SK-N-SH treated with all-trans-retinoic acid at 6 μM for 48 hours (cell line): ENCODE data around the gene SPP2.

ENCODE experiments used
- ISL1 ChIP-seq: fragments of 250-450 bp; sonication (Bioruptor Pico); IDR thresholded peaks from 2 replicates; pipeline ENCODE4 v2.1.2; 2022; ENCODE audit warnings: mild to moderate bottlenecking, moderate library complexity
- RARB ChIP-seq: fragments of 250-450 bp; sonication (Bioruptor Pico); IDR thresholded peaks from 2 replicates; pipeline ENCODE4 v1.8.0; 2021; ENCODE audit warnings: mild to moderate bottlenecking, moderate library complexity
- ZC3H10 ChIP-seq: fragments of 250-450 bp; sonication (Bioruptor Pico); IDR thresholded peaks from 2 replicates; pipeline ENCODE4 v1.5.1; 2021; ENCODE audit warnings: mild to moderate bottlenecking, moderate library complexity
- ZFP3 ChIP-seq: fragments of 250-450 bp; sonication (Bioruptor Pico); IDR thresholded peaks from 2 replicates; pipeline ENCODE4 v1.5.0; 2020; ENCODE audit warnings: mild to moderate bottlenecking, moderate library complexity
- ZNF565 ChIP-seq: fragments of 450-650 bp; formaldehyde crosslinking; conservative IDR thresholded peaks from 2 replicates; pipeline ENCODE4 v1.5.0; 2020; ENCODE audit warnings: low read depth, mild to moderate bottlenecking, moderate library complexity
- TF ChIP-seq, protein P1 (sequence below): fragments of 250-450 bp; sonication (Bioruptor Pico); IDR thresholded peaks from 2 replicates; pipeline ENCODE4 v1.8.0; 2020; ENCODE audit warnings: mild to moderate bottlenecking, moderate library complexity, borderline replicate concordance

DNA sequence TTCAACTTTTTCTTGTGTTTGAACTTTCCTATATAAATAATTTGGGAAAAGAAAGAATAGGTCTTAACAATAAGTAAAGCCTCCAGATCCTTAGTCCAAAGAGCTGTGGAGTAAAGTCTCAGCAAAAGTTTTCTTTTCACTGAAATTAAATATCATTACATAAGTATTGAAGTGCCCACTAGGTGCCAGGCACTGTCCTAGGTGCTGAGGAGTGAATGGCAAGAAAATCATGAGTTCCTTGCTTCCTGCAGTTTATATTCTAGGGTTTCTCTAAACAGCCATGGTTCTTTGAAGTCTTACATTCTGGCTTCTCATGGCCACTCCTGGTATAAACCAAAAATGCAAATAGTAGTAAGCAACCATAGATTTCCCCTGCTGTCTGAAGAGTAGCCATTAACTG, 59.7 kb downstream of the SPP2 start:
- no peak for TF ChIP-seq ZFP3
- TF ChIP-seq RARB (CRISPR knock-in tag) = no peak
- TF ChIP-seq ZC3H10 (CRISPR knock-in tag) = no peak
- TF ChIP-seq, protein P1, sequence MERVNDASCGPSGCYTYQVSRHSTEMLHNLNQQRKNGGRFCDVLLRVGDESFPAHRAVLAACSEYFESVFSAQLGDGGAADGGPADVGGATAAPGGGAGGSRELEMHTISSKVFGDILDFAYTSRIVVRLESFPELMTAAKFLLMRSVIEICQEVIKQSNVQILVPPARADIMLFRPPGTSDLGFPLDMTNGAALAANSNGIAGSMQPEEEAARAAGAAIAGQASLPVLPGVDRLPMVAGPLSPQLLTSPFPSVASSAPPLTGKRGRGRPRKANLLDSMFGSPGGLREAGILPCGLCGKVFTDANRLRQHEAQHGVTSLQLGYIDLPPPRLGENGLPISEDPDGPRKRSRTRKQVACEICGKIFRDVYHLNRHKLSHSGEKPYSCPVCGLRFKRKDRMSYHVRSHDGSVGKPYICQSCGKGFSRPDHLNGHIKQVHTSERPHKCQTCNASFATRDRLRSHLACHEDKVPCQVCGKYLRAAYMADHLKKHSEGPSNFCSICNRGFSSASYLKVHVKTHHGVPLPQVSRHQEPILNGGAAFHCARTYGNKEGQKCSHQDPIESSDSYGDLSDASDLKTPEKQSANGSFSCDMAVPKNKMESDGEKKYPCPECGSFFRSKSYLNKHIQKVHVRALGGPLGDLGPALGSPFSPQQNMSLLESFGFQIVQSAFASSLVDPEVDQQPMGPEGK (CRISPR knock-in tag) = no peak
- no peak for TF ChIP-seq ISL1 (CRISPR knock-in tag)
- no peak for TF ChIP-seq ZNF565 (CRISPR knock-in tag)
